Pancreas (tissue), 10 donors: ENCODE results near the gene ACY1. TPM values are rescaled to one million over a fixed set of nuclear protein-coding genes. Genes with fewer than 3 reads are reported as not detected.

Source experiments
- ATAC-seq, 4 donors: fragments of 200-7000 bp; cut with Tn5 transposase; one replicate each; pipeline versions ENCODE4 v1.8.0 to v1.9.1; 2020; ENCODE audit warnings: mild to moderate bottlenecking in 4 of 4, moderate library complexity in 4 of 4
- DNase-seq, 6 donors: peaks; one replicate each; pipeline ENCODE4 v3.0.0-alpha.2; 2020
- FAIRE-seq: peaks from 2 replicates; lab custom pipeline; 2012; peaks lifted over from hg19 to GRCh38; lab: Jason Lieb, UNC
- H3K27ac ChIP-seq, 4 donors: fragments of 200-600 bp; sonication (generic); 1 replicate in 3 of 4; 2 replicates in 1 of 4; pipeline versions ENCODE4 v1.5.0 to v1.8.0; 2020
- H3K27me3 ChIP-seq, 4 donors: fragments of 200-600 bp; one replicate each; pipeline ENCODE4 v1.8.0; 2021
- H3K36me3 ChIP-seq, 3 donors: fragments of 200-600 bp; sonication (generic) in 1 of 3; one replicate each; pipeline versions ENCODE4 v1.5.0 to v1.8.0; 2020 to 2021
- H3K4me1 ChIP-seq, 3 donors: fragments of 200-600 bp; one replicate each; pipeline ENCODE4 v1.8.0; 2021
- H3K4me3 ChIP-seq, 4 donors: fragments of 200-600 bp; sonication (generic) in 2 of 4; one replicate each; pipeline versions ENCODE4 v1.5.0 to v1.8.0; 2020 to 2021
- H3K9me3 ChIP-seq, 4 donors: fragments of 200-600 bp; one replicate each; pipeline ENCODE4 v1.8.0; 2021
- WGBS, 2 donors: extraction: QIAGEN DNeasy Blood & Tissue Kit; methylation state at CpG; one replicate each; pipeline ENCODE4 v1.1.7; 2013; 5-methylcytosine and 5-hydroxymethylcytosine counted together
- intact Hi-C, 3 donors: fragments of 100-400 bp; cut with DNase I; formaldehyde crosslinking; loops; one replicate each; pipeline versions ENCODE4 v1.11.1 to v1.14.2; 2022
- polyA plus RNA-seq, 2 donors: library from polyadenylated mRNA; stranded (reverse); fragments of 200-250 nt; gene quantifications; one replicate each; pipeline ENCODE4 v1.2.3, GENCODE V29; 2013
- total RNA-seq, 6 donors: library from RNA; stranded (reverse); fragmentation: NEBNext Ultra II Directional in 4 of 6; extraction: Animal tissue kit (Norgen Biotek cat#: 25700) in 4 of 6; gene quantifications; one replicate each; pipeline versions ENCODE4 v1.2.1 to v1.2.4, GENCODE V29; 2021 to 2023
- TF ChIP-seq, protein P1 (sequence below), 4 donors: fragments of 200-600 bp; sonication (generic) in 3 of 4; IDR thresholded peaks; one replicate each; pipeline versions ENCODE4 v1.5.0 to v1.8.0; 2021; ENCODE audit warnings: antibody characterized with exemption in 4 of 4
- donor health status: healthy with polysubstance abuse.
- donor health status: DM: no; HTN: no; CAD: no; lungs with moderate emphysema.
- donor health status: DM: no; HTN: no; CAD: no.
- donor health status: control.
- donor health status: control.
- donor health status: Bipolar disorder and iron deficiency.
- donor health status: DM: yes; HTN: yes; CAD: no.
- donor health status: DM: no; HTN: no; CAD: no.
- donor health status: DM: no; HTN: no; CAD: no.
- donor health status: DM: yes; HTN: yes; CAD: no.

ACY1 gene
- total and polyA plus RNA-seq, 8 donors: 5.7 to 21.5 (median 15.6) TPM

GRCh38 chr3:51982352-51982837, 940 bp upstream of the ACY1 start:
- no peaks in the 10 kb centered on the region for H3K9me3 ChIP-seq
- ATAC-seq (peak; percentile 57 to 79 (median 70)), FAIRE-seq (no peak), DNase-seq (peak in 5 of 6 donors; percentile 53 to 81 (median 72))
- peak overlapping the region; percentile 84 to 94 (median 92) for H3K27ac ChIP-seq
- intact Hi-C loops: no loop called here
- no peaks in the 10 kb centered on the region for H3K27me3 ChIP-seq
- no peaks in the 10 kb centered on the region for H3K36me3 ChIP-seq
- peaks cover 5 to 13% (median 10%) of the 10 kb centered on the region in 3 donors for H3K4me1 ChIP-seq
- WGBS, 2 donors: 2 to 6% methylated on average over 4 of the region's 4 CpGs
- peak overlapping the region; percentile 39 to 63 (median 54) for H3K4me3 ChIP-seq
- TF ChIP-seq, protein P1, sequence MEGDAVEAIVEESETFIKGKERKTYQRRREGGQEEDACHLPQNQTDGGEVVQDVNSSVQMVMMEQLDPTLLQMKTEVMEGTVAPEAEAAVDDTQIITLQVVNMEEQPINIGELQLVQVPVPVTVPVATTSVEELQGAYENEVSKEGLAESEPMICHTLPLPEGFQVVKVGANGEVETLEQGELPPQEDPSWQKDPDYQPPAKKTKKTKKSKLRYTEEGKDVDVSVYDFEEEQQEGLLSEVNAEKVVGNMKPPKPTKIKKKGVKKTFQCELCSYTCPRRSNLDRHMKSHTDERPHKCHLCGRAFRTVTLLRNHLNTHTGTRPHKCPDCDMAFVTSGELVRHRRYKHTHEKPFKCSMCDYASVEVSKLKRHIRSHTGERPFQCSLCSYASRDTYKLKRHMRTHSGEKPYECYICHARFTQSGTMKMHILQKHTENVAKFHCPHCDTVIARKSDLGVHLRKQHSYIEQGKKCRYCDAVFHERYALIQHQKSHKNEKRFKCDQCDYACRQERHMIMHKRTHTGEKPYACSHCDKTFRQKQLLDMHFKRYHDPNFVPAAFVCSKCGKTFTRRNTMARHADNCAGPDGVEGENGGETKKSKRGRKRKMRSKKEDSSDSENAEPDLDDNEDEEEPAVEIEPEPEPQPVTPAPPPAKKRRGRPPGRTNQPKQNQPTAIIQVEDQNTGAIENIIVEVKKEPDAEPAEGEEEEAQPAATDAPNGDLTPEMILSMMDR (IDR thresholded peaks at IDR 0.05): peak in 3 of 4 donors; percentile 25 to 28 (median 28)

- ATAC-seq (no peak), FAIRE-seq (no peak), DNase-seq (peak in 1 of 6 donors; percentile 66)
- no peaks in the 10 kb centered on the region for H3K36me3 ChIP-seq
- H3K27ac ChIP-seq: peak overlapping the region; percentile 84 to 94 (median 92)
- no peaks in the 10 kb centered on the region for H3K27me3 ChIP-seq
- peaks cover 5 to 13% (median 10%) of the 10 kb centered on the region in 3 donors for H3K4me1 ChIP-seq
- TF ChIP-seq, protein P1 (IDR thresholded peaks at IDR 0.05): no peak
- WGBS, 2 donors: 71% methylated on average over 22 of the region's 22 CpGs
- H3K9me3 ChIP-seq: no peaks in the 10 kb centered on the region
- intact Hi-C loops: no loop called here
- H3K4me3 ChIP-seq: peak overlapping the region; percentile 39 to 63 (median 54)
These were observed 388 bp downstream of the ACY1 start for GRCh38 chr3:51983578-51984268.

DNA sequence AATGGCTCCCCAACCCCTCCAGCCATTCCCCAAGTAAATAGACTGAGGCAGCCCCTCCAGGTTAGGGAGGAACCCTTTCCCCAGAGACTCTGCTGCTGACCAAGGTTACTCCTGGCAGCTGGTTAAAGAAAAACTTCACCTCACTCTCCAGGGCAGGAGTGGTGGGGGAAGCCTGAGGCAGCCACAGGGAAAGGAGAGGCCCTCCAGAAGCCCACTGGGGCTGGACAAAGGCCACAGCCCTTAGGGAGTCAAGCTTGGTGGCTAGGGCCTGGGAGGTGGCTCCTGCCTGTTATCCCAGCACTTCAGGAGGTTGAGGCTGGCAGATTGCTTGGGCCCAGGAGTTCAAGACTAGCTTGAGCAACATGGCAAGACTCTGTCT, 923 bp downstream of the ACY1 start:
- DNase-seq (no peak), FAIRE-seq (no peak), ATAC-seq (no peak)
- Histone ChIP-seq H3K4me3 (no peak overlapping the region), H3K27ac (peak overlapping the region in 1 of 4 donors; percentile 8), H3K4me1 (peaks cover 5 to 13% (median 10%) of the 10 kb centered on the region in 3 donors), H3K27me3 (no peaks in the 10 kb centered on the region), H3K9me3 (no peaks in the 10 kb centered on the region), H3K36me3 (no peaks in the 10 kb centered on the region)
- TF ChIP-seq, protein P1 (IDR thresholded peaks at IDR 0.05): no peak
- intact Hi-C loops: no loop called here

DNA sequence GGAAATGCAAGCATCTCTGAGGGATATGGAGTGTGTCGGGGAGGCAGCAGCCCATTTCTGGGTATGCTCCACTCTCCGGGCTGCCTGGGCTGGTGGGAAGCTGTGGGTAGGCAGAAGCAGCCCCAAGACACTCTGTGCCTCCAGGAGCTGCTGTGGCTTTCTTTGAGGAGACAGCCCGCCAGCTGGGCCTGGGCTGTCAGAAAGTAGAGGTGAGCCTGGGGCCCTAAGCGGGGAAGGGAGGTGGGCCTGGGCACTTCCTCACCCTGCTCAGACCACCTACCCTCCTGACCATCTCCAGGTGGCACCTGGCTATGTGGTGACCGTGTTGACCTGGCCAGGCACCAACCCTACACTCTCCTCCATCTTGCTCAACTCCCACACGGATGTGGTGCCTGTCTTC, 1.7 kb downstream of the ACY1 start:
- H3K27ac ChIP-seq: no peak overlapping the region

More for the DNA sequence above, 1.7 kb downstream of the ACY1 start:
- TF ChIP-seq, protein P1 (IDR thresholded peaks at IDR 0.05): no peak
- peak in 2 of 6 donors; percentile 18 to 50 for DNase-seq
- no peak for ATAC-seq
- no peak overlapping the region for H3K4me3 ChIP-seq
- WGBS, 2 donors: 86 to 87% methylated on average over 6 of the region's 6 CpGs
- intact Hi-C loops: no loop called here
- FAIRE-seq: no peak
- H3K36me3 ChIP-seq: no peaks in the 10 kb centered on the region
- peaks cover 5 to 13% (median 10%) of the 10 kb centered on the region in 3 donors for H3K4me1 ChIP-seq
- H3K9me3 ChIP-seq: no peaks in the 10 kb centered on the region
- no peaks in the 10 kb centered on the region for H3K27me3 ChIP-seq
